ENCODE results near the gene FHOD3.

- TF ChIP-seq CTCF (conservative IDR thresholded peaks at IDR 0.05; ENCODE audit: low read depth, low read length) = no peak
- TF ChIP-seq EZH2 (IDR thresholded peaks at IDR 0.05; ENCODE audit: borderline replicate concordance, low read depth, low read length, poor library complexity, severe bottlenecking) = no peak
Observed at GRCh38 chr18:36459786-36460185, 162.3 kb downstream of the FHOD3 start.

Measured in A673 (cell line).